ENCODE results near the gene THEMIS. TPM values are rescaled to one million over a fixed set of nuclear protein-coding genes. Genes with fewer than 3 reads are reported as not detected.

THEMIS gene
- total RNA-seq, 1 experiment from 2014 or later: not detected

- Histone ChIP-seq H3K36me3 (ENCODE audit: insufficient read depth, low read length, poor library complexity, severe bottlenecking) (no peaks in the 10 kb centered on the region), H3K4me1 (ENCODE audit: insufficient read depth, low read length, poor library complexity, severe bottlenecking) (no peaks in the 10 kb centered on the region), H3K27me3 (replicated peaks; ENCODE audit: insufficient read depth, low read depth, low read length, poor library complexity) (no peaks in the 10 kb centered on the region), H3K27ac (ENCODE audit: low read depth, low read length, poor library complexity, severe bottlenecking) (no peak overlapping the region), H3K9me3 (ENCODE audit: low read depth, low read length, poor library complexity, severe bottlenecking) (no peaks in the 10 kb centered on the region), H3K4me3 (ENCODE audit: low read depth, low read length, poor library complexity, severe bottlenecking) (no peak overlapping the region)
- DNase-seq (ENCODE audit: low spot score): no peak
- CTCF ChIA-PET: no interaction called here
- POLR2A ChIA-PET (ENCODE audit: low non-redundant PET): no interaction called here
- intact Hi-C loops (cut with micrococcal nuclease; ENCODE audit: unreplicated experiment): no loop called here
- BruUV-seq (replicated peaks): no TSS peak
- TF ChIP-seq EZH2 (IDR thresholded peaks at IDR 0.05; ENCODE audit: borderline replicate concordance, low read depth, low read length, poor library complexity, severe bottlenecking) (no peak), CTCF (conservative IDR thresholded peaks at IDR 0.05; ENCODE audit: low read depth, low read length) (no peak)
These were observed 87.2 kb downstream of the THEMIS start for GRCh38 chr6:127813699-127814027.

GRCh38 chr6:127812985-127813698 is 87.7 kb downstream of the THEMIS start:
- intact Hi-C loops (cut with micrococcal nuclease; ENCODE audit: unreplicated experiment): no loop called here
- H3K27ac ChIP-seq (ENCODE audit: low read depth, low read length, poor library complexity, severe bottlenecking): no peak overlapping the region
- no peaks in the 10 kb centered on the region for H3K9me3 ChIP-seq (ENCODE audit: low read depth, low read length, poor library complexity, severe bottlenecking)
- no peaks in the 10 kb centered on the region for H3K27me3 ChIP-seq (replicated peaks; ENCODE audit: insufficient read depth, low read depth, low read length, poor library complexity)
- no peaks in the 10 kb centered on the region for H3K36me3 ChIP-seq (ENCODE audit: insufficient read depth, low read length, poor library complexity, severe bottlenecking)
- DNase-seq (ENCODE audit: low spot score): no peak
- no TSS peak for BruUV-seq (replicated peaks)
- H3K4me3 ChIP-seq (ENCODE audit: low read depth, low read length, poor library complexity, severe bottlenecking): no peak overlapping the region
- POLR2A ChIA-PET (ENCODE audit: low non-redundant PET): no interaction called here
- TF ChIP-seq EZH2 (IDR thresholded peaks at IDR 0.05; ENCODE audit: borderline replicate concordance, low read depth, low read length, poor library complexity, severe bottlenecking) (no peak), CTCF (conservative IDR thresholded peaks at IDR 0.05; ENCODE audit: low read depth, low read length) (no peak)
- CTCF ChIA-PET: no interaction called here
- no peaks in the 10 kb centered on the region for H3K4me1 ChIP-seq (ENCODE audit: insufficient read depth, low read length, poor library complexity, severe bottlenecking)

- H3K4me1 ChIP-seq (ENCODE audit: insufficient read depth, low read length, poor library complexity, severe bottlenecking): no peaks in the 10 kb centered on the region
- no peaks in the 10 kb centered on the region for H3K27me3 ChIP-seq (replicated peaks; ENCODE audit: insufficient read depth, low read depth, low read length, poor library complexity)
- H3K4me3 ChIP-seq (ENCODE audit: low read depth, low read length, poor library complexity, severe bottlenecking): no peak overlapping the region
- no peak overlapping the region for H3K27ac ChIP-seq (ENCODE audit: low read depth, low read length, poor library complexity, severe bottlenecking)
- no peaks in the 10 kb centered on the region for H3K9me3 ChIP-seq (ENCODE audit: low read depth, low read length, poor library complexity, severe bottlenecking)
- intact Hi-C loops (cut with micrococcal nuclease; ENCODE audit: unreplicated experiment): no loop called here
- ChIA-PET CTCF (no interaction called here), POLR2A (ENCODE audit: low non-redundant PET) (no interaction called here)
- no peak for DNase-seq (ENCODE audit: low spot score)
- H3K36me3 ChIP-seq (ENCODE audit: insufficient read depth, low read length, poor library complexity, severe bottlenecking): no peaks in the 10 kb centered on the region
- no TSS peak for BruUV-seq (replicated peaks)
- no peak for TF ChIP-seq EZH2 (IDR thresholded peaks at IDR 0.05; ENCODE audit: borderline replicate concordance, low read depth, low read length, poor library complexity, severe bottlenecking)
- TF ChIP-seq CTCF (conservative IDR thresholded peaks at IDR 0.05; ENCODE audit: low read depth, low read length): no peak
These were observed 88.8 kb downstream of the THEMIS start for GRCh38 chr6:127811900-127812570.

Data from A673 (cell line).